ENCODE measurements around the gene DDC. TPM values are rescaled to one million over a fixed set of nuclear protein-coding genes. Genes with fewer than 3 reads are reported as not detected.

The DDC gene
- total RNA-seq, 4 donors from 2014 or later, result not detected

GRCh38 chr7:50422858-50423257 lies 142.3 kb downstream of the DDC start:
- Histone ChIP-seq H3K36me3 (no peaks in the 10 kb centered on the region), H3K4me1 (no peaks in the 10 kb centered on the region), H3K27ac (replicated peaks in 1 of 4) (no peak overlapping the region), H3K9me3 (no peaks in the 10 kb centered on the region), H3K27me3 (no peaks in the 10 kb centered on the region), H3K4me3 (no peak overlapping the region)
- TF ChIP-seq POLR2AphosphoS5 (IDR thresholded peaks at IDR 0.05) (no peak), CTCF (IDR thresholded peaks at IDR 0.05) (no peak), EP300 (IDR thresholded peaks at IDR 0.05) (no peak), POLR2A (IDR thresholded peaks at IDR 0.05; ENCODE audit: low read depth) (no peak)
- WGBS, result 94% methylated on average over 6 of the region's 6 CpGs
- intact Hi-C loops (cut with DNase I), result no loop called here
- DNase-seq (ENCODE audit: extremely low spot score), result no peak

- DNase-seq (ENCODE audit: extremely low spot score), result no peak
- intact Hi-C loops (cut with DNase I), result no loop called here
- Histone ChIP-seq H3K9me3 (no peaks in the 10 kb centered on the region), H3K4me1 (no peaks in the 10 kb centered on the region), H3K27me3 (no peaks in the 10 kb centered on the region), H3K4me3 (no peak overlapping the region), H3K27ac (replicated peaks in 1 of 4) (no peak overlapping the region), H3K36me3 (no peaks in the 10 kb centered on the region)
- 78% methylated on average over 3 of the region's 3 CpGs for whole genome bisulfite sequencing
- TF ChIP-seq POLR2AphosphoS5 (IDR thresholded peaks at IDR 0.05), result no peak
Measured at GRCh38 chr7:50421043-50421442, 144.2 kb downstream of the DDC start.

GRCh38 chr7:50418526-50419290 lies 146.5 kb downstream of the DDC start:
- H3K36me3 ChIP-seq, result no peaks in the 10 kb centered on the region
- H3K27ac ChIP-seq (replicated peaks in 1 of 4), result no peak overlapping the region
- 78% methylated on average over 14 of the region's 14 CpGs for WGBS
- H3K4me1 ChIP-seq, result no peaks in the 10 kb centered on the region
- intact Hi-C loops (cut with DNase I), result loop anchor here (10.0 kb wide), 1 partner anchor 214 kb away; no protein-coding TSS in a partner anchor
- TF ChIP-seq CTCF (IDR thresholded peaks at IDR 0.05), result no peak
- TF ChIP-seq EP300 (IDR thresholded peaks at IDR 0.05), result no peak
- TF ChIP-seq POLR2A (IDR thresholded peaks at IDR 0.05; ENCODE audit: low read depth), result no peak
- no peak for TF ChIP-seq POLR2AphosphoS5 (IDR thresholded peaks at IDR 0.05)
- DNase-seq (ENCODE audit: extremely low spot score), result no peak
- no peak overlapping the region for H3K4me3 ChIP-seq
- H3K27me3 ChIP-seq, result no peaks in the 10 kb centered on the region
- no peaks in the 10 kb centered on the region for H3K9me3 ChIP-seq

- Histone ChIP-seq H3K4me1 (no peaks in the 10 kb centered on the region), H3K27ac (replicated peaks in 1 of 4) (no peak overlapping the region), H3K36me3 (no peaks in the 10 kb centered on the region), H3K4me3 (no peak overlapping the region), H3K27me3 (no peaks in the 10 kb centered on the region), H3K9me3 (no peaks in the 10 kb centered on the region)
- no peak for TF ChIP-seq POLR2AphosphoS5 (IDR thresholded peaks at IDR 0.05)
- no peak for TF ChIP-seq EP300 (IDR thresholded peaks at IDR 0.05)
- peak; percentile 55 to 68 (median 58) for TF ChIP-seq CTCF (IDR thresholded peaks at IDR 0.05)
- WGBS, result 12% methylated on average over 4 of the region's 4 CpGs
- intact Hi-C loops (cut with DNase I), result loop anchor here (10.0 kb wide), 1 partner anchor 213 kb away; no protein-coding TSS in a partner anchor
- DNase-seq (ENCODE audit: extremely low spot score), result no peak
Measured at GRCh38 chr7:50418086-50418515, 147.1 kb downstream of the DDC start.

GRCh38 chr7:50416527-50417182 lies 148.6 kb downstream of the DDC start:
- intact Hi-C loops (cut with DNase I), result loop anchor here (10.0 kb wide), 1 partner anchor 212 kb away; no protein-coding TSS in a partner anchor
- no peaks in the 10 kb centered on the region for H3K9me3 ChIP-seq
- no peak for DNase-seq (ENCODE audit: extremely low spot score)
- WGBS, result 63% methylated on average over 7 of the region's 7 CpGs
- H3K4me3 ChIP-seq, result no peak overlapping the region
- H3K27ac ChIP-seq (replicated peaks in 1 of 4), result no peak overlapping the region
- no peaks in the 10 kb centered on the region for H3K36me3 ChIP-seq
- TF ChIP-seq POLR2A (IDR thresholded peaks at IDR 0.05; ENCODE audit: low read depth) (no peak), POLR2AphosphoS5 (IDR thresholded peaks at IDR 0.05) (no peak), EP300 (IDR thresholded peaks at IDR 0.05) (no peak), CTCF (IDR thresholded peaks at IDR 0.05) (no peak)
- H3K27me3 ChIP-seq, result no peaks in the 10 kb centered on the region
- no peaks in the 10 kb centered on the region for H3K4me1 ChIP-seq

Measured in esophagus muscularis mucosa (tissue), 4 donors.